Mammary epithelial cell (primary cell): Measurements from ENCODE around the gene TRMU.

Experiments
- CTCF ChIP-seq, 2 donors: IDR thresholded peaks in 1 of 2; conservative IDR thresholded peaks in 1 of 2; 2 replicates each; pipeline ENCODE4 v1.5.1; 2011 to 2012; ENCODE audit warnings: inconsistent platforms in 2 of 2, low read length in 2 of 2, mild to moderate bottlenecking in 2 of 2, control low read depth in 1 of 2, low read depth in 1 of 2; ENCODE audit not compliant: insufficient read depth in 1 of 2; ENCODE audit errors: extremely low read depth in 1 of 2
- EZH2 ChIP-seq: IDR thresholded peaks from 2 replicates; pipeline ENCODE4 v1.6.1; 2012; ENCODE audit warnings: low read length, inconsistent platforms, borderline replicate concordance

- TF ChIP-seq EZH2 (no peak), CTCF (conservative IDR thresholded peaks at IDR 0.05 in 1 of 2, IDR thresholded peaks at IDR 0.05 in 1 of 2; ENCODE audit: extremely low read depth in 1 of 2, insufficient read depth in 1 of 2, low read depth in 1 of 2, low read length in 2 of 2) (no peak)
Measured at GRCh38 chr22:46331496-46331895, 4.0 kb upstream of the TRMU start.
